HG03442 (cell line): ENCODE data around the gene IL4I1.
A peak's percentile ranks its signal among the peaks of the same experiment; 100 is the strongest.
"Not testable (repeated sequence)": the region's sequence is repeated elsewhere in the genome, so short reads cannot be mapped to it uniquely, and the experiment has no call there.

Experiments used
- ATAC-seq: cut with Tn5 transposase; IDR thresholded peaks from one replicate; pipeline ENCODE4 v1.9.1; 2021; ENCODE audit warnings: mild to moderate bottlenecking, moderate library complexity; ENCODE audit not compliant: unreplicated experiment

The IL4I1 gene

GRCh38 chr19:49924881-49925210 is 28.2 kb upstream of the IL4I1 start:
- ATAC-seq: not testable (repeated sequence)

DNA sequence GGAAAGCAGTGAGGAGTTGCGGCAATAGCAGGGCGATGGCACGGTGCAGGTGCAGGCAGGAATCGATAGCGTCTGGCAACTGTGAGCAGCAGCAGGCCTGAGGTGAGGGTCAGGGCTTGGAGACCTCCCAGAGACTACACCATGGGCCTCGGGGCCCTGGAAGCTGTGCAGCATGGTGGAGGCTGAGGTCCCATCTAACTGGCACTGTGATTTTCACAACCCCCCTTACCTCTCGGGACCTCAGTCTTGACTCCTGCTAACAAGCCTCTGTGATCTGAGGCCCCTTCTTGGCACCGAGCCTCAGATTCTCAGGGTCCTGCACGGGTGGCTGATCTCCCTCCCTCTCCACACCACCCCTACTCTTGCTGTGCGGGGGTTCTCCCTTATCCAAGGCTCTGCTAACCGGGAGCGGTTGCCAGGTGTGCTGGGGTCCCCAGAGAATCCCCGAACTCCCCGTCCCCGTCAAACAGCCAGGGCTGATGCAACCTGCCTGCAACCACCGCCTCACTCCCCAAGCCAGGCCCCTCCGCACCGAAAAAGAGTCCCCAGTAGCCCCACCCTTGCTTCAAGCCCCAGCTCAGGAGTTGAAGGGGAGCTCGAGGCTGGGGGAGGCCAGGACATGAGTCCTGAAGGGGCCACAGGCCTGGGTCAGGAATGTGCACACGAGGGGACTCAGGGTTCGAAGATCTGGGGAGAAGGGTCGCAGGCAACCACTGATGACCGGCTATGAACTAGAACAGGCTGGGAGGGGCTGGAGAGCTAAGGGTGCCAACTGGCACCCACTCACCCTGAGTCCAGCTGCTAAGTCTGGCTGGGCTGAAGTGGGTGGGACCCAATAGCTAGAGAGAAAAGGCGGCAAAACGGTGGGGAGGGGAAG is 27.6 kb upstream of the IL4I1 start:
- no peak for ATAC-seq

GRCh38 chr19:49923055-49924003 is 26.6 kb upstream of the IL4I1 start:
- no peak for ATAC-seq

DNA sequence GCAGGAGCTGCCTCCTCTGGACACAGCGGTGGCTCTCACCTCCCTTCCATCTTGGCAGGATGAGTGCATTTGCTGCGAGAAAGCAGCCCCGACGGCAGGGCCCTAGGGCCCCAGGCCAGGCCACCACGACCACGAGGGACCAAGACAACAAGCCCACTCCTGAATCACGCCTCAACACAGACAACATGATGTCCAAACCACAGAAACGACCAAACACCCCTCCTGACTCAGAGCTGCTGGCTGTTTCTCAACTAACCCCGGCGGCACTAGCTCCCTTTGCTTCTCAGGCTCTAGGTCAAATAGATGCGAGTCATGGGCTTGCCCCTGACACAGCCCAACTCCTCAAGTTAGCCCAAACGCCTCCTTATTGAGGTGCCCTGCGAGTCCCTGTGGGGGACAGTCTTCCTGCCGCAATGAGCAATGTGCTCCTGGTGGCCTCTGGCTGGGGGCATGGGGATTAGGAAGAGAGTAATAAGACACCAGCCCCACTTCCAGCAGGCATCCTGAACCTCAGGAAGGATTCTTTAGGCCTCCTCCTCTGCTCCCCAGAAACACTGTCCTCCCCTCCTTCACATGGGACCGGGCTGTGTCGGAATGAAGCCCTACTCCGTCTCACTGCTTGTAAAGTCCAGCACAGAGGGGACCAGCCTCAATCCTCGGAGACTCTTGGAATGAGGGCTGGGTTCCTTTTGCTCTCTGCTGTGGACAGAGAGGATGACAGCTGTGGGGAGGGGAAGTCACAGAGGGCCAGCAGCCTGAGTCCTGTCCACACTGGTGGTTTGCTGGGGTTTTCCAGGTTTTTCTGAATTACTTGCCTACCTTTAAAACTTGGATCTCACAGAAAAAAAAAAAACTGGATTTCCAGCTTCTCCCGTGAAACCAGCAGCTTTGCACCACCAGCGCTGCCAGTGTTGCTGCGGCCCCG is 25.4 kb upstream of the IL4I1 start:
- no peak for ATAC-seq

GRCh38 chr19:49920624-49921363 is 24.1 kb upstream of the IL4I1 start:
- no peak for ATAC-seq

- no peak for ATAC-seq
Measured at GRCh38 chr19:49918089-49918488, 21.4 kb upstream of the IL4I1 start.

DNA sequence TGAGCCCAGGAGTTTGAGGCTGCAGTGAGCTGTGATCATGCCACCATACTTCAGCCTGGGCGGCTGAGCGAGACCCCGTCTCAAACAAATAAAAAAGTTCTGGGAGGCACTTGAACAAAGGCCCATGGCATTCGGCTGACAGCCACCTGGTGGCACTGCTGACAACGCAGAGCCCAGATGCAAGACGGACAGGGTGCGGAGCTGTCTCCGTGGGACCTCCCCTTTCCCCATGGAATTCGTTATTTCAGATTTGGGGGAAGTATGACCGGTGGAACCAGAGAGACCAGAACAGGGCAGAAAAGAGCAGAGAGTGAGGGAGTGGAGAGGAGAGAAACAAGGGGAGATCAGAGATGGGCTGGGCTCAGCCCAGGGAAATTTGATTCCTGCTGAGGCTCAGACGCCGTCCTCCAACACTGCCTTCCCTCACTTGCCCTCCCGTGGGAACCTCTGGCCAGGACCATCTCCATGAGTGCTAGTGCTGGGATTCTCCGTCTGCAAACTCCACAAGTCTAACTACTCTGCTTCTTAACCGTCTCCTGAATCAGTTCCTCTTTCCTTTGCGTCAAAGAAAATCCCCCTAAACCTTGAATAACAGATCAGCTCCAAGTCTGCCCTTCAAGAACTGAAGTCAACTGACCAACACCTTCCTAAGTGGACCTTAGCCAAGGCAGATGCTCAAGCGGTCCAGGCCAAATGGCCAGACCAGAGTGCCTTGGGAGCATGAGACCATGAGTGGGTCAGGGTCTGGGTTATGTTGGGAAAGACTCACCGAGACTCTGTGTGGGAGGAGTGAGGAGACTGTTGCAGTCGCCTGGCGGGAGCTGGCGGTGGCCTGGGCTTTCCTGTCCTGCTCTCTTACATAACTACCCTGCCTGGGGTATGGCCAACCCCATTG is 20.4 kb upstream of the IL4I1 start:
- no peak for ATAC-seq

- ATAC-seq: no peak
Measured at GRCh38 chr19:49915271-49915670, 18.6 kb upstream of the IL4I1 start.

DNA sequence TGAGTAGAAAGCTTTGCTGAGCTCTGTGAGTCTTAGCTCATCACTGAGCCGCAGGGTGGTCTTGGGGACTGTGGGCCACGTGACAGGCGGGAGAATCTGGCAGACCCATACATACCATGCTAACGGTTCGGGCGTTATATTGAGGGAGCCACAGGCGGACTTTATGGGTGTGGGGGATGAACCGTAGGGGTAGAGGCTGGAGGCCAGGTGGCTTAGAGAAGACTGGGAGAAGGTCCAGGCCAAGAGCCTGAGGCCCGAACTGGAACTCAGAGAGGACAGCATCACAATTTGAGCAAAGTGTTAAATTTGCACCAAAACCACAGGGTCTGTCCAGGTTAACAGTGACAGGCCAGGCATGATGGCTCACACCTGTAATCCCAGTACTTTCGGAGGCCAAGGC is 17.0 kb upstream of the IL4I1 start:
- no peak for ATAC-seq

- no peak for ATAC-seq
Measured at GRCh38 chr19:49912965-49913685, 16.4 kb upstream of the IL4I1 start.

DNA sequence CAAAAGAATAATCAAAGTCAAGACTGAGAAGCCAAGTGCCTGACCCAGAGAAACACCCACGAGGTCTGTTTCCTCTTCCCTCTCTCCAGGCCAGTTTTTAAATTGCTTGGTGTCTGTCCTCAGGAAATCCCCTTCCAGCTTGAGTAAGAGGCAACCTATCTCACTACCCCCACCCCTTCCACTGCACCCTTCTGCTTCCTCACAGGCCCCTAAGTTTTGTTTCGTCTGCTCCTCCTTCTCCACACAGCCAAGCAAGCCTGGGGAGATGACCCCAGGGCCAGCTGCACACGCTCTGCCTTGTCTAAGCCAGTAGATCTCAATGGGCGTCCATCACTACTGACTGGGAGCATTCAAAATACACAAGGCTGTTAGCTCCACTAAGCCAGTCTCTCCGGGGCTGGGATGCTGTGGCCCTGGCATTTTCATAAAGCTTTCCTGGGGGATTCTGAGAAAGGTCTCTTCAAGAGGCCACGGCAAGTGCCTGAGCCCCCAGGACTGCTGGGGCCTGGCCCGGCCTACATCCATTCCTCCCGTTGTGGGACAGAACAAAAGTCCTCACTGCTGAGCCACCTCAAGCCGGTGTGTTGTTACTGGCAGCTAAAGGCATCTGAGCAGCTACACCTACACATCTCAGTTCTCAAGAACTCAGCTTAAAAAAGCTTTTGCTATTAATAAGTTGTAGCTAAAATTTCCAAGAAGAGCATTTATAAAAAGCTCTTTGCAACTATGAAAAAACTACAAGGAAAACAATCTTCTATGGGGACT is 14.9 kb upstream of the IL4I1 start:
- ATAC-seq: peak; percentile 33

- ATAC-seq: no peak
Measured at GRCh38 chr19:49910179-49910578, 13.5 kb upstream of the IL4I1 start.

DNA sequence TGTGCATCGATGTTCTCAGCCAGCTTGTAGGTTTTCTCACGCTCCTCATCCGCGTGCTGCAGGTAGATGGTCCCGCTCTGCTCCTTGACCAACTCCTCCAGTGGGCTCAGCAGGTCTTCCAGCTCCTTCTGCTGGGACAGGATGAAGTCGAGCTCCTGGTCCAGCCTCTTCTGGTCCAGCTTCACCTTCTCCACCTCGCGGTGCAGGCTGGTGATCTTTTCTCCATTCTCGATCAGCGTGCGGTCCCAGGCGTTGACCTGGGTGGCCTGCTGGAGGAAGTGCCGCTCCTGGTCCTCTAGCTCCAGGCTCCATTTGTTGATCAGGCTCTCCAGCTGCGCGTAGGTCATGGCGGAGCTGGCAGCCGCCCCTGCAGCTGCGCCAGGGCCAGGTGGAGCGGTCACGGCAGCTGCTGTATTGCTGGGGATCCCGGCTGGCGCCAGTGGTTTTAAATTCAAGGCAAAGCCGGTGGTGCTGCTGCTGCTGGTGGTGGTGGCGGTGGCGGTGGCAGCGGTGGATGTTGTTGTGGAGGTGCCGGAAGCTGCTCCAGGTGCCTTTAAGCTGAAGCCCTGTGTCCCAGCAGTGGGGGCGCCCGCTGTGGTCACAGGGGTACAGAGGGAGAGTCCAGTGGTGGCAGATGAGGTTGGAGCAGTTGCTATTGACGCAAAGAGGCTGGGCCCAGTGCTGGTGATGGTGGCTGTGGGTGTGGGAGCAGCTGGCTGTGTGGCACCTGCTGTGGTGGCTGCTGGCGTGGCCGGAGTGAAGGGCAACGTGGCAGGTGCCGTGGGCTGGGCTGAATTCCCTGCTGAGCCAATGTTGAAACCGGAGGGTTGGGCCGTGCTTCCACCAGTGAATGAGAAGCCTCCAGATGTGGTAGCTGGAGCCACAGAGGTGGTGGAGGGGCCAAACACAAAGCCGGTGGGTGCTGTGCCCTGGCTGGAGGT is 12.1 kb upstream of the IL4I1 start:
- ATAC-seq: no peak

- no peak for ATAC-seq
Measured at GRCh38 chr19:49907745-49908446, 11.2 kb upstream of the IL4I1 start.

GRCh38 chr19:49906879-49907564 is 10.3 kb upstream of the IL4I1 start:
- ATAC-seq: no peak
